ENCODE measurements around the gene ZFP30.

GRCh38 chr19:37698216-37698615, 43.0 kb upstream of the ZFP30 start:
- TF ChIP-seq CTCF (IDR thresholded peaks at IDR 0.05) (no peak), POLR2A (IDR thresholded peaks at IDR 0.05) (no peak), POLR2AphosphoS5 (IDR thresholded peaks at IDR 0.05) (no peak)

All from breast epithelium (tissue), 3 donors.